ENCODE results near the gene MRPL4.
"Not testable (repeated sequence)": the region's sequence is repeated elsewhere in the genome, so short reads cannot be mapped to it uniquely, and the experiment has no call there.

The MRPL4 gene

DNA sequence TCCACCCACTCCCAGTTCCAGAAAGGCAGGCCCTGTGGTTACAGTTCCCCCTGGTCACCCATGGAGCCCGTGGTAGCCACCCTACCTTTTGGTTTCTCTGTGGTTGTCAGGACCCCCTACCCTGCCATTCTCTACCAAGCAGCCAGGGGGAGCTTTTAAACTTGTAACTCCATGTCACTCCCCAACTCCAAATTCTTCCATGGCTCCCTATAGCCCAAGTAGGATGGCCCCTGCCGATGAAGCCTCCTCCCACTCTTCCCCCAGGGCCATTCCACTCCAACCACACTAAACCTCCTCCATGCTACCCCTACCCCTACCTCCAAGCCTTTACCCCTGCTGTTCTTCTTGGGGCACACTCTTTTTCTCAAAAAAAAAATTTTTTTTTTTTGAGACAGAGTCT, 23.1 kb upstream of the MRPL4 start:
- peak; percentile 56 for TF ChIP-seq CTCF (IDR thresholded peaks at IDR 0.05; ENCODE audit: low read depth, low read length)
- peak overlapping the region in 1 of 2 donors; percentile 1 for H3K4me3 ChIP-seq (replicated peaks in 1 of 2; ENCODE audit: low read depth in 2 of 2, low read length in 2 of 2)
- DNase-seq (ENCODE audit: low read depth in 2 of 2): peak; percentile 61 to 77

GRCh38 chr19:10230173-10230860, 21.7 kb upstream of the MRPL4 start:
- no peak for TF ChIP-seq CTCF (IDR thresholded peaks at IDR 0.05; ENCODE audit: low read depth, low read length)
- peak overlapping the region; percentile 91 to 94 for H3K4me3 ChIP-seq (replicated peaks in 1 of 2; ENCODE audit: low read depth in 2 of 2, low read length in 2 of 2)
- DNase-seq (ENCODE audit: low read depth in 2 of 2): peak in 1 of 2 donors; percentile 79

DNA sequence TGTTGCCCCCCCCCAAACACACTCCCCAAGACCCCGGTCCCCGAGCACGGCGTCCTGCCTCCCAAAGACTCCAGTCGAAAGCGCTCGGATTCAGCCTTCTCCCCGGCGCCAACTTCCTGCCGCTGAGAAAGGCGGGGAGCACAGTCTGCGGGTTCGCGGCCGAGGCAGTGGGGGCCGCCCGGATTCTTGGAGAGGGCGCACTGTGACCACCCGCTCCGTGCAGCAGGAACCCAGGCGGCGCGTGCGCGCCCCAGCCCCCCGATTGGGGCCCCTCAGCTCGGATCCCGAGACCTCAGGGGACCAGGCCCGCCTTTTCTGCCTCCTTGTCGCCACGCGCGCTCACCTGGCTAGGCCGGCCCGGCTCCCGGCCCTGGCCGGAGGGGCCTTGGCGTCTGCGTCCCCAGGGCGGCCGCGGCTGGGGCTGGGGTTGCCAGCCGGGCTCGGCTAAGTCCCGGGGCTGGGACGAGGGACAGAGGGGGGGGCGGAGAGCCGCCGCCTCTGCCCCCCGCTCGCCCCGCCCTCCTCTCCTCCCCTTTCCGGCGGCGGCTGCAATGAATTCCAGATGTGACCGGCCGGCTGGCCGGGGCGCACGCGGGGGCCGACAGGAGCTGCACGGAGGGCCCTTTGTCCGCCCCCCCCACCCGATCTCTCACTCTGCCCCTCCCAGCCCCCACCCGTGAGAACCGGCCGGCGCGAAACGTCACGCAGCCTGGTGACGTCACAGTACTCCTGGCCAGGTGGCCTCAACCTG, 21.0 kb upstream of the MRPL4 start, which contains the start of gene S1PR2:
TSS of gene S1PR2 (minus strand) at position 471 of the 751 bp plus-strand sequence. CDS start 6,426 bp downstream, outside the sequence.
- peak; percentile 78 to 91 for DNase-seq (ENCODE audit: low read depth in 2 of 2)
- peak within 1 kb of the TSS; percentile 91 to 94 for H3K4me3 ChIP-seq (replicated peaks in 1 of 2; ENCODE audit: low read depth in 2 of 2, low read length in 2 of 2)
- no peak for TF ChIP-seq CTCF (IDR thresholded peaks at IDR 0.05; ENCODE audit: low read depth, low read length)

DNA sequence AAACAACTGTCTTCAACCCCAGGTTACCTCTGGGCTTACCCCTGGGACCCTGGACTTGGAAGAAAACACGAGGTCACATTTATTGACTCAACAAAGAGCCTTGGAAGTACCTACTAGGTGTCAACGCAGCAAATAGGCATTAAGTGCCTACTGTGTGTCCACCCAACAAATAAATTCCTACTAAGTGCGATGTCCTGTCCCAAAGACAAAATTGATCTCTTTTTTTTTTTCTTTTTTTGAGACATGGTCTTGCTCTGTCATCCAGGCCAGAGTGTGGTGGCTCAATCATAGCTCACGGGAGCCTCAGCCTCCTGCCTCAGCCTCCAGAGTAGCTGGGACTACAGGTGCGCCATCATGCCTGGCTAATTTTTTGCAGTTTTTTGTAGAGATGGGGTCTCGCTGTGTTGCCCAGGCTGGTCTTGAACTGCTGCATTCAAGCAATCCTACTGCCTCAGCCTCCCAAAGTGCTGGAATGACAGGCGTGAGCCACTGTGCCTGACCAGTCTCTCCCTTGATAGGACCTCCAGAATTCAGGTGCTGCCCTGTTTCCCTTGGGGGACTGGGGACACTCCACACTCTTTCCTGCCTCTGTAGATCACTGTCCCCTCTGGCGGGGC, 20.3 kb upstream of the MRPL4 start:
- peak overlapping the region; percentile 21 to 91 for H3K4me3 ChIP-seq (replicated peaks in 1 of 2; ENCODE audit: low read depth in 2 of 2, low read length in 2 of 2)
- no peak for TF ChIP-seq CTCF (IDR thresholded peaks at IDR 0.05; ENCODE audit: low read depth, low read length)
- DNase-seq (ENCODE audit: low read depth in 2 of 2): no peak

DNA sequence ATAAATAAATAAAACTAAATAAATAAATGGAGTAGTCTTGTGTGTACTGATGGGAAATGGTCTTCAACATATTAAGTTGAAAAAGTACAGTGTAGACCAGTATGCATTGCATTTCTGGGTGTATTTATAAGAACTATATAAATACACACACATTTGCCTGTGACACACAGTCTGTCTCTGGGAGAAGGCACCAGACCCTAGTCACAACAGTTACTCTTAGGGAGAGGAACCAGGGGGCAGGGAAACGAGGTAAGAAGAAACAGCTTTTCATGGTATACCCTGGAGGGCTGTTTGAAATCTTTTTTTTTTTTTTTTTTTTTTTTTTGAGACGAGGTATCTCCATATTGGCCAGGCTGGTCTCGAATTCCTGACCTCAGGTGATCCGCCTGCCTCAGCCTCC, 18.1 kb upstream of the MRPL4 start:
- TF ChIP-seq CTCF (IDR thresholded peaks at IDR 0.05; ENCODE audit: low read depth, low read length): no peak
- no peak overlapping the region for H3K4me3 ChIP-seq (replicated peaks in 1 of 2; ENCODE audit: low read depth in 2 of 2, low read length in 2 of 2)
- DNase-seq (ENCODE audit: low read depth in 2 of 2): no peak

DNA sequence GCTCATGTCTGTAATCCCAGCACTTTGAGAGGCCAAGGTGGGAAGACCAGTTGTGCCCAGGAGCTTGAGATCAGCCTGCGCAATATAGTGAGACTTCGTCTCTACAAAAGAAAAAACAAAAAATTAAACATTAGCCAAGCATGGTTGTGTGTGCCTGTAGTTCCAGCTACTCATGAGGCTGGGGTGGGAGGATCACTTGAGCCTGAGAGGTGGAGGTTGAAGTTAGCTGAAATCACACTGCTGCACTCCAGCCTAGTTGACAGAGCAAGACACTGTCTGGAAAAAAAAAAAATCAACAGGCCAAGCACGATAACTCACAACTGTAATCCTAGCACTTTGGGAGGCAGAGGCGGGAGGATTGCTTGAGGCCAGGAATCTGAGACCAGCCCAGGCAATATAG, 17.0 kb upstream of the MRPL4 start:
- no peak for DNase-seq (ENCODE audit: low read depth in 2 of 2)
- no peak overlapping the region for H3K4me3 ChIP-seq (replicated peaks in 1 of 2; ENCODE audit: low read depth in 2 of 2, low read length in 2 of 2)
- TF ChIP-seq CTCF (IDR thresholded peaks at IDR 0.05; ENCODE audit: low read depth, low read length): no peak

GRCh38 chr19:10235409-10235808, 16.6 kb upstream of the MRPL4 start:
- not testable (repeated sequence) for DNase-seq (ENCODE audit: low read depth in 2 of 2); H3K4me3 ChIP-seq (replicated peaks in 1 of 2; ENCODE audit: low read depth in 2 of 2, low read length in 2 of 2)
